ENCODE data around the gene NR1I2. TPM values are rescaled to one million over a fixed set of nuclear protein-coding genes. Genes with fewer than 3 reads are reported as not detected.

Gene NR1I2
- total RNA-seq, 2 experiments from 2014 or later = 0.28 to 0.33 TPM

- Mint-ChIP-seq H3K36me3 (no peaks in the 10 kb centered on the region), H3K27me3 (peaks cover 3% of the 10 kb centered on the region), H3K4me1 (no peaks in the 10 kb centered on the region), H3K4me3 (no peak overlapping the region), H3K27ac (no peak overlapping the region), H3K9me3 (no peaks in the 10 kb centered on the region)
- POLR2A ChIA-PET = no interaction called here
- DNase-seq (no peak), ATAC-seq (ENCODE audit: low read depth) (no peak)
These were observed 35.9 kb downstream of the NR1I2 start for GRCh38 chr3:119817583-119818363.

GRCh38 chr3:119818937-119819336 is 37.0 kb downstream of the NR1I2 start:
- ATAC-seq (ENCODE audit: low read depth) (no peak), DNase-seq (no peak)
- Mint-ChIP-seq H3K9me3 (no peaks in the 10 kb centered on the region), H3K4me3 (no peak overlapping the region), H3K27me3 (peaks cover 3% of the 10 kb centered on the region), H3K27ac (no peak overlapping the region), H3K36me3 (no peaks in the 10 kb centered on the region), H3K4me1 (peaks cover 2% of the 10 kb centered on the region)
- POLR2A ChIA-PET = no interaction called here

GRCh38 chr3:119819806-119820205 is 37.9 kb downstream of the NR1I2 start:
- no peaks in the 10 kb centered on the region for H3K36me3 Mint-ChIP-seq
- no peak for DNase-seq
- POLR2A ChIA-PET = no interaction called here
- no peaks in the 10 kb centered on the region for H3K9me3 Mint-ChIP-seq
- no peak for ATAC-seq (ENCODE audit: low read depth)
- no peak overlapping the region for H3K27ac Mint-ChIP-seq
- peaks cover 3% of the 10 kb centered on the region for H3K27me3 Mint-ChIP-seq
- peaks cover 2% of the 10 kb centered on the region for H3K4me1 Mint-ChIP-seq
- H3K4me3 Mint-ChIP-seq = no peak overlapping the region

DNA sequence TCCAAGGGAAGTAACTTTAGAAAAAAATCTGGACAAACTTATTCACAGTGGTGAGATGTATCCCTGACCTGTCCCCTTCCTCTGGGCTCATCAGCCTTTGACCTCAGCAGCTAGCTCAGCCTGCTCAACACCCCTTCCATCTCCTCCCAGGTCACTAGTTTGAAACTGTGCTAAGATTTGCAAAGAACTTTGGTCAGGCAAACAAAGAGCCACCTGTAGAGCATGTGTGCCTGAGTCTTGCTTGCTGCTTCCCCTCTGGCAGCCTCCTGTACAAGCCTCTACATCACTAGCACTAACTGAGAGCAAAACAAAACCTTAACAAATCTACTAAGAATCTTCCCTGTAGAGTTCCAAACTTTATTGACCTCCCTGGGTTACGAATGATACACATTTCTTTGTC is 43.9 kb downstream of the NR1I2 start:
- H3K4me1 Mint-ChIP-seq = peaks cover 2% of the 10 kb centered on the region
- H3K27ac Mint-ChIP-seq = no peak overlapping the region
- DNase-seq (no peak), ATAC-seq (ENCODE audit: low read depth) (no peak)
- no peaks in the 10 kb centered on the region for H3K27me3 Mint-ChIP-seq
- no peaks in the 10 kb centered on the region for H3K9me3 Mint-ChIP-seq
- peaks cover 11% of the 10 kb centered on the region for H3K36me3 Mint-ChIP-seq
- H3K4me3 Mint-ChIP-seq = no peak overlapping the region
- POLR2A ChIA-PET = no interaction called here

GRCh38 chr3:119826711-119827608 is 45.1 kb downstream of the NR1I2 start:
- Mint-ChIP-seq H3K4me1 (peaks cover 2% of the 10 kb centered on the region), H3K9me3 (no peaks in the 10 kb centered on the region), H3K27me3 (no peaks in the 10 kb centered on the region), H3K4me3 (no peak overlapping the region), H3K36me3 (peaks cover 11% of the 10 kb centered on the region), H3K27ac (no peak overlapping the region)
- DNase-seq = no peak
- POLR2A ChIA-PET = no interaction called here
- no peak for ATAC-seq (ENCODE audit: low read depth)

- Mint-ChIP-seq H3K4me1 (no peaks in the 10 kb centered on the region), H3K27me3 (no peaks in the 10 kb centered on the region), H3K27ac (no peak overlapping the region), H3K36me3 (peaks cover 12% of the 10 kb centered on the region), H3K4me3 (no peak overlapping the region), H3K9me3 (no peaks in the 10 kb centered on the region)
- no peak for DNase-seq
- POLR2A ChIA-PET = no interaction called here
- ATAC-seq (ENCODE audit: low read depth) = no peak
These were observed 47.5 kb downstream of the NR1I2 start for GRCh38 chr3:119829420-119829819.

- Mint-ChIP-seq H3K27me3 (no peaks in the 10 kb centered on the region), H3K9me3 (no peaks in the 10 kb centered on the region), H3K27ac (no peak overlapping the region), H3K36me3 (peaks cover 6% of the 10 kb centered on the region), H3K4me1 (no peaks in the 10 kb centered on the region), H3K4me3 (no peak overlapping the region)
- no peak for ATAC-seq (ENCODE audit: low read depth)
- no peak for DNase-seq
- POLR2A ChIA-PET = no interaction called here
These were observed 49.1 kb downstream of the NR1I2 start for GRCh38 chr3:119831022-119831421.

DNA sequence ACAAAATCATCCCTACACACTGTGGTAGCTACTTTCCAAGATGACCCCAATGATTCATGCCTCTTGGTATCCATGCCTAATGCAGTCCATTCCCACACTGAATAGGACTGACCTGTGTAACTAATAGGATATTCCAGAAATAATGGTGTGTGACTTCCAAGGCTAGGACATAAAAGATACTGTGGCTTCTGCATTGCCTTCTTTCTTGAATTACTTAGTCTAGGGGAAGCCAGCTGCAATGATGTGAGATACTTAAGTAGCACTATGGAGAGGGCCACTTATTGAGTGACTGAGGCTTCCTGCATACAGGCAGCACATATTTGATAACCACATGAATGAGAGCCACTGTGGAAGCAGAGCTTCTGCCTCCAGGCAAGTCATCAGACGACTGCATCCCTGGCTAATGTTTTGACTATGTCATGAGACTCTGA is 50.1 kb downstream of the NR1I2 start:
- Mint-ChIP-seq H3K27me3 (no peaks in the 10 kb centered on the region), H3K27ac (no peak overlapping the region), H3K4me1 (no peaks in the 10 kb centered on the region), H3K4me3 (no peak overlapping the region), H3K36me3 (peaks cover 7% of the 10 kb centered on the region), H3K9me3 (no peaks in the 10 kb centered on the region)
- POLR2A ChIA-PET = no interaction called here
- DNase-seq (no peak), ATAC-seq (ENCODE audit: low read depth) (no peak)

GRCh38 chr3:119834754-119835370 is 53.0 kb downstream of the NR1I2 start:
- POLR2A ChIA-PET = no interaction called here
- ATAC-seq (ENCODE audit: low read depth) (no peak), DNase-seq (no peak)
- Mint-ChIP-seq H3K36me3 (peaks cover 10% of the 10 kb centered on the region), H3K27me3 (no peaks in the 10 kb centered on the region), H3K9me3 (no peaks in the 10 kb centered on the region), H3K27ac (no peak overlapping the region), H3K4me1 (no peaks in the 10 kb centered on the region), H3K4me3 (no peak overlapping the region)

DNA sequence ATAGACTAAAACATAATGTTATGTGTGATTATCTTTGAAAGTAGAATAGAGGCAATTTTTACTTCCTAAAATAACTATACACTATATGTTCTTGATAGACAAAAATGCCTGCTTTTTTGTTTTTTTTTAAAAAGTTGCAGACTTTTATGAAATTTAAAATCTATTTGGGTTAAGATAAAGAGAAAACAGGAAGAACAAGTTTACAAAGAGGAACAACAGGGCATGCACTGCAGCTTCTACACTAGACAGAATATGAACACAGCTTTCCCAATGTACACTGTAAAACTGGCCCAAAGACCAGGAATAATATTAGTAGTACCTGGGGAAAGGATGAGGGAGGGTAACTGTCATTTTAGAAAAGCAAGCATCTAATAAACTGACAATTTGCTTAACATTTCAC is 53.7 kb downstream of the NR1I2 start:
- Mint-ChIP-seq H3K36me3 (peaks cover 10% of the 10 kb centered on the region), H3K9me3 (no peaks in the 10 kb centered on the region), H3K4me3 (no peak overlapping the region), H3K27me3 (no peaks in the 10 kb centered on the region), H3K27ac (no peak overlapping the region), H3K4me1 (no peaks in the 10 kb centered on the region)
- POLR2A ChIA-PET = no interaction called here
- ATAC-seq (ENCODE audit: low read depth) (no peak), DNase-seq (no peak)

GRCh38 chr3:119841808-119842471 is 60.0 kb downstream of the NR1I2 start:
- POLR2A ChIA-PET = interaction anchor here (0.5 kb wide), 1 partner anchor 185 kb away, joined by 3 read pairs; no protein-coding TSS in a partner anchor
- Mint-ChIP-seq H3K36me3 (peaks cover 44% of the 10 kb centered on the region), H3K4me1 (no peaks in the 10 kb centered on the region), H3K9me3 (peaks cover 4% of the 10 kb centered on the region), H3K4me3 (no peak overlapping the region), H3K27ac (no peak overlapping the region), H3K27me3 (no peaks in the 10 kb centered on the region)
- DNase-seq (no peak), ATAC-seq (ENCODE audit: low read depth) (no peak)

GRCh38 chr3:119849126-119849525 is 67.2 kb downstream of the NR1I2 start:
- Mint-ChIP-seq H3K4me1 (no peaks in the 10 kb centered on the region), H3K4me3 (no peak overlapping the region), H3K27ac (no peak overlapping the region), H3K9me3 (peaks cover 4% of the 10 kb centered on the region), H3K36me3 (peaks cover 52% of the 10 kb centered on the region), H3K27me3 (no peaks in the 10 kb centered on the region)
- no peak for ATAC-seq (ENCODE audit: low read depth)
- no peak for DNase-seq
- POLR2A ChIA-PET = no interaction called here

GRCh38 chr3:119856695-119857094 is 74.8 kb downstream of the NR1I2 start:
- H3K4me3 Mint-ChIP-seq = no peak overlapping the region

More at GRCh38 chr3:119856695-119857094, 74.8 kb downstream of the NR1I2 start:
- POLR2A ChIA-PET = no interaction called here
- H3K27me3 Mint-ChIP-seq = no peaks in the 10 kb centered on the region
- H3K4me1 Mint-ChIP-seq = peaks cover 2% of the 10 kb centered on the region
- ATAC-seq (ENCODE audit: low read depth) (no peak), DNase-seq (no peak)
- no peak overlapping the region for H3K27ac Mint-ChIP-seq
- H3K9me3 Mint-ChIP-seq = peaks cover 13% of the 10 kb centered on the region
- peaks cover 61% of the 10 kb centered on the region for H3K36me3 Mint-ChIP-seq

All from activated naive CD8-positive, alpha-beta T cell treated with anti-CD3 and anti-CD28 coated beads, Interleukin-2, amount 10 ng/mL, durations not matched to agents 7 days and 5 days (primary cell).